ENCODE measurements around the gene WHAMM.
"Not testable (repeated sequence)": the region's sequence is repeated elsewhere in the genome, so short reads cannot be mapped to it uniquely, and the experiment has no call there.

Gene WHAMM

GRCh38 chr15:82809308-82810060, at the start of gene WHAMM:
WHAMM (plus strand) TSS chr15:82809628; CDS start chr15:82809727, 99 bp downstream.
- peak; percentile 92 for DNase-seq

GRCh38 chr15:82763361-82764116, 45.9 kb upstream of the WHAMM start:
- no peak for DNase-seq

GRCh38 chr15:82764117-82764490, 45.3 kb upstream of the WHAMM start:
- no peak for DNase-seq

GRCh38 chr15:82764740-82765139, 44.7 kb upstream of the WHAMM start:
- DNase-seq: no peak

GRCh38 chr15:82766201-82766600, 43.2 kb upstream of the WHAMM start:
- DNase-seq: not testable (repeated sequence)

GRCh38 chr15:82767163-82767829, 42.1 kb upstream of the WHAMM start:
- DNase-seq: no peak

GRCh38 chr15:82768414-82769054, 40.9 kb upstream of the WHAMM start:
- DNase-seq: no peak

GRCh38 chr15:82771789-82772607, 37.4 kb upstream of the WHAMM start:
- no peak for DNase-seq

- no peak for DNase-seq
Measured at GRCh38 chr15:82774496-82774895, 34.9 kb upstream of the WHAMM start.

- DNase-seq: no peak
Measured at GRCh38 chr15:82778755-82779154, 30.7 kb upstream of the WHAMM start.

- no peak for DNase-seq
Measured at GRCh38 chr15:82781349-82781748, 28.1 kb upstream of the WHAMM start.

- no peak for DNase-seq
Measured at GRCh38 chr15:82788496-82788895, 20.9 kb upstream of the WHAMM start.

- DNase-seq: no peak
Measured at GRCh38 chr15:82789491-82789890, 19.9 kb upstream of the WHAMM start.

- DNase-seq: no peak
Measured at GRCh38 chr15:82790321-82790720, 19.1 kb upstream of the WHAMM start.

- no peak for DNase-seq
Measured at GRCh38 chr15:82792068-82792467, 17.4 kb upstream of the WHAMM start.

- no peak for DNase-seq
Measured at GRCh38 chr15:82793737-82794136, 15.7 kb upstream of the WHAMM start.

- no peak for DNase-seq
Measured at GRCh38 chr15:82798104-82798503, 11.3 kb upstream of the WHAMM start.

- no peak for DNase-seq
Measured at GRCh38 chr15:82798531-82799166, 10.8 kb upstream of the WHAMM start.

- DNase-seq: no peak
Measured at GRCh38 chr15:82799183-82799841, 10.1 kb upstream of the WHAMM start.

GRCh38 chr15:82802497-82802896, 6.9 kb upstream of the WHAMM start:
- no peak for DNase-seq

Measured in NCI-H2227 treated with DMSO at 0.1 percent for 48 hours (cell line).